ENCODE data around the gene ABCA6.

DNA sequence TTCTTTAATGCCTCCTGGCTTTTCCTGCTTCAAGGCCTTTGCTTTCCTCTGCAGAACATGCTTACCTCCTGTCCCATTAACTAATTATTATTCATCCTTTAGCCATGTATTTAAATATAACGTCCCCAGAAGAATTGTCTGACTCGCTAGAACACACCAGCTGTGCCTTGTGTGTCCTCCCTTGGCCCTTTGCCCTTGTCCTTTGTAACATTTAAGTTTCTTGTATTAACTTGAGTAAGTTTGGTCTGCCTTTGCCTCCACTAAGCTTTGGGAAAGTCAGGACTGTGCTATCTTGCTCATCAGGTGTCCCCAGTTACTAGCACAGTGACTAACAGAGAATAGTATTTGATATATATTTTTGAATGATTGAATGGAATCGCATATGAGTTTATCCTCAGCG, 51.3 kb downstream of the ABCA6 start:
- TF ChIP-seq EZH2phosphoT487 (IDR thresholded peaks at IDR 0.05), result no peak
- TF ChIP-seq, protein P1, sequence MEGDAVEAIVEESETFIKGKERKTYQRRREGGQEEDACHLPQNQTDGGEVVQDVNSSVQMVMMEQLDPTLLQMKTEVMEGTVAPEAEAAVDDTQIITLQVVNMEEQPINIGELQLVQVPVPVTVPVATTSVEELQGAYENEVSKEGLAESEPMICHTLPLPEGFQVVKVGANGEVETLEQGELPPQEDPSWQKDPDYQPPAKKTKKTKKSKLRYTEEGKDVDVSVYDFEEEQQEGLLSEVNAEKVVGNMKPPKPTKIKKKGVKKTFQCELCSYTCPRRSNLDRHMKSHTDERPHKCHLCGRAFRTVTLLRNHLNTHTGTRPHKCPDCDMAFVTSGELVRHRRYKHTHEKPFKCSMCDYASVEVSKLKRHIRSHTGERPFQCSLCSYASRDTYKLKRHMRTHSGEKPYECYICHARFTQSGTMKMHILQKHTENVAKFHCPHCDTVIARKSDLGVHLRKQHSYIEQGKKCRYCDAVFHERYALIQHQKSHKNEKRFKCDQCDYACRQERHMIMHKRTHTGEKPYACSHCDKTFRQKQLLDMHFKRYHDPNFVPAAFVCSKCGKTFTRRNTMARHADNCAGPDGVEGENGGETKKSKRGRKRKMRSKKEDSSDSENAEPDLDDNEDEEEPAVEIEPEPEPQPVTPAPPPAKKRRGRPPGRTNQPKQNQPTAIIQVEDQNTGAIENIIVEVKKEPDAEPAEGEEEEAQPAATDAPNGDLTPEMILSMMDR (IDR thresholded peaks at IDR 0.05), result no peak
- no peak for TF ChIP-seq EZH2 (IDR thresholded peaks at IDR 0.05)

Measured in neural progenitor cell (in vitro differentiated cells).